ENCODE results near the gene EIF5AL1. TPM values are rescaled to one million over a fixed set of nuclear protein-coding genes. Genes with fewer than 3 reads are reported as not detected.
"Not testable (repeated sequence)": the region's sequence is repeated elsewhere in the genome, so short reads cannot be mapped to it uniquely, and the experiment has no call there.

The EIF5AL1 gene
- total and polyA plus RNA-seq, 12 donors = 0.10 to 1.9 (median 0.43) TPM; not detected in 3

GRCh38 chr10:79547128-79547527, 34.8 kb downstream of the EIF5AL1 start:
- WGBS, 4 donors = 76 to 92% (median 86%) methylated on average over 2 of the region's 2 CpGs
- not testable (repeated sequence) for H3K36me3 ChIP-seq (replicated peaks in 1 of 2); H3K4me1 ChIP-seq (replicated peaks in 1 of 2); H3K4me3 ChIP-seq; H3K27me3 ChIP-seq; H3K27ac ChIP-seq; DNase-seq; H3K9me3 ChIP-seq (replicated peaks in 1 of 3)
- intact Hi-C loops (cut with DNase I) = loop anchor here in 1 of 2 donors (10.0 kb wide), 1 partner anchor 498 kb away; no protein-coding TSS in a partner anchor

GRCh38 chr10:79547973-79548372, 35.6 kb downstream of the EIF5AL1 start:
- no peaks in the 10 kb centered on the region for H3K36me3 ChIP-seq (replicated peaks in 1 of 2)
- intact Hi-C loops (cut with DNase I) = loop anchor here in 1 of 2 donors (10.0 kb wide), 1 partner anchor 497 kb away; no protein-coding TSS in a partner anchor
- H3K4me1 ChIP-seq (replicated peaks in 1 of 2) = no peaks in the 10 kb centered on the region
- TF ChIP-seq POLR2A (IDR thresholded peaks at IDR 0.05) (no peak), CTCF (IDR thresholded peaks at IDR 0.05) (no peak)
- no peak overlapping the region for H3K27ac ChIP-seq
- H3K4me3 ChIP-seq = no peak overlapping the region
- DNase-seq = no peak
- no peaks in the 10 kb centered on the region for H3K27me3 ChIP-seq
- 47 to 56% (median 51%) methylated on average over 3 of the region's 3 CpGs for WGBS, 4 donors
- H3K9me3 ChIP-seq (replicated peaks in 1 of 3) = no peaks in the 10 kb centered on the region

GRCh38 chr10:79552143-79552542, 39.8 kb downstream of the EIF5AL1 start:
- intact Hi-C loops (cut with DNase I) = no loop called here
- Histone ChIP-seq H3K27ac (no peak overlapping the region), H3K4me3 (no peak overlapping the region), H3K36me3 (replicated peaks in 1 of 2) (no peaks in the 10 kb centered on the region), H3K9me3 (replicated peaks in 1 of 3) (no peaks in the 10 kb centered on the region), H3K27me3 (no peaks in the 10 kb centered on the region), H3K4me1 (replicated peaks in 1 of 2) (no peaks in the 10 kb centered on the region)
- 65 to 91% (median 75%) methylated on average over 2 of the region's 2 CpGs for WGBS, 4 donors
- no peak for TF ChIP-seq POLR2A (IDR thresholded peaks at IDR 0.05)
- TF ChIP-seq CTCF (IDR thresholded peaks at IDR 0.05) = no peak
- no peak for DNase-seq

- H3K27me3 ChIP-seq = no peaks in the 10 kb centered on the region
- no peak for TF ChIP-seq CTCF (IDR thresholded peaks at IDR 0.05)
- no peak for TF ChIP-seq POLR2A (IDR thresholded peaks at IDR 0.05)
- no peaks in the 10 kb centered on the region for H3K9me3 ChIP-seq (replicated peaks in 1 of 3)
- no peaks in the 10 kb centered on the region for H3K4me1 ChIP-seq (replicated peaks in 1 of 2)
- 78 to 82% (median 80%) methylated on average over 9 to 11 of the region's 11 CpGs for WGBS, 4 donors
- no peaks in the 10 kb centered on the region for H3K36me3 ChIP-seq (replicated peaks in 1 of 2)
- H3K27ac ChIP-seq = no peak overlapping the region
- no peak overlapping the region for H3K4me3 ChIP-seq
- intact Hi-C loops (cut with DNase I) = no loop called here
- DNase-seq = no peak
Observed at GRCh38 chr10:79555354-79556309, 43.3 kb downstream of the EIF5AL1 start.

GRCh38 chr10:79556961-79557360, 44.6 kb downstream of the EIF5AL1 start:
- H3K27ac ChIP-seq; DNase-seq; intact Hi-C loops (cut with DNase I); H3K4me1 ChIP-seq (replicated peaks in 1 of 2); H3K27me3 ChIP-seq; H3K9me3 ChIP-seq (replicated peaks in 1 of 3); H3K36me3 ChIP-seq (replicated peaks in 1 of 2); H3K4me3 ChIP-seq: not testable (repeated sequence)
- 82 to 83% methylated on average over 3 of the region's 3 CpGs; no CpG with 5 or more reads in 2 of the 4 donors for WGBS, 4 donors
